ENCODE measurements around the gene PTBP2.

The PTBP2 gene

DNA sequence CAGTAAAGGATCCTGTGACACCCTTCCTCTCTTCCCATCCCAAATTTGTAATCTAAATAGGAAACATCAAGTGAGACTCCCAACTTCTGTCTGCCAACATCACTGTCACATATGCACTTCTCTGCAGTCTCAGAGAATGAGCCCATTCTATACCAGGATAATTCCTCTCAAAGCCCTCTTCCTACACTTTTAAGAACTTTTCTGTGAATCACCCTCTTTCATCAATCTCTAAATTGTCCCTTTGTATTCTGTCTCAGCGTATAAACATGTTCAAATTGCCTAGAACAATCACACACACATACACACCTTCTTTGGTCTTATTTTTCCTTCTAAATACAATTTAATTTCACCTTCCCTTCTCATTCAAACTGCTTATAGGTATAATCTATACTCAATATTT lies 111.8 kb downstream of the PTBP2 start:
- DNase-seq = no peak

DNA sequence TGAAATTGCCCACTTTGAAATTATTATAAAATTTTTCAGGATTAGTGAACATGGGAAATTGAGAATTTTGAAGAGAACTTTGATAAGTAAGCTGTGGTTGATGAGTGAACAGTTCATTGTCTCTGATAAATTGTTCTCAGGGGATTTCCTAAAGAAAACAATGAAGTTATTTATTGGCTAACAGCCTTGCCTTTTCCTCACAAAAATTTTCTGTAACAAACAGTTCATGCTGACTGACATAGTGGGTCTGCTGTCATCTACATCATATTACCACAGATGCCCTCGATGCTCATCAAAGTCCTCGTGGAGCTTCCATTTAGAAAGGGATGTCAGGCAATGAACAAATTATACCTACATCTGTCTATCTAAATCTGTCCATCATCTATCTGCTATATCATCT lies 113.4 kb downstream of the PTBP2 start:
- no peak for DNase-seq

DNA sequence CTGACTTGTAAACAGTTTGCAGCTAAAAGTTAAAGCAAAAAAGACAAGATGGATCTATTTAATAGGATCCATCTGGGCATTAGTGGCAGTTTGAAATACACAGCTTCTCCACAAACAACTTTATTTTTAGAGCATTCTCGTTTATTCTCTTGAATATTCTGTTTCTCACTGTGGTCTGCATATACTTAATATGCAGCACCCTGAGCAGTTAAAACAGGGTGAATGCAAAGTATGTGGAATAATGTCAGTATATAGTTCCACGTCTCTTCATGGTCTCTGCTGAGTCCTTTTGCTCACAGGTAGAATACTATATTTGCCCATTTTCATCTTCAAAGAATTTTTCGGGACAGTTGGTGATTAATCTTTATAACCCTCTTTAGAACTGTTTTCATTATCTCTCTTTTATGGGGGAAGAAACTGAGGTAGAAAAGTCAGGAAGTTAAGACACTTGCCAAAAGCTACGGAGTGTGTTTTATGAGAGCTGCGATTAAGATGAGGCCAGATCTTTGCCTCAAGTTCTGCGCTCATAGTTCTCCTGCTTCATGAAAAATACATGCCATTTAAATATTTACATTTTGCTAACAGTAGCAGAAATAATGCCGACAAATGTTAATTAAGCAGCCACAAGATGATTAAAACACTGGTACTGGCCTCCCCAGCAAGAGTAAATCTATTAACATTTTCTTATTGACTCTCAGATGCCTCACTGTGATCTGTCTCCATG lies 115.6 kb downstream of the PTBP2 start:
- DNase-seq = no peak

DNA sequence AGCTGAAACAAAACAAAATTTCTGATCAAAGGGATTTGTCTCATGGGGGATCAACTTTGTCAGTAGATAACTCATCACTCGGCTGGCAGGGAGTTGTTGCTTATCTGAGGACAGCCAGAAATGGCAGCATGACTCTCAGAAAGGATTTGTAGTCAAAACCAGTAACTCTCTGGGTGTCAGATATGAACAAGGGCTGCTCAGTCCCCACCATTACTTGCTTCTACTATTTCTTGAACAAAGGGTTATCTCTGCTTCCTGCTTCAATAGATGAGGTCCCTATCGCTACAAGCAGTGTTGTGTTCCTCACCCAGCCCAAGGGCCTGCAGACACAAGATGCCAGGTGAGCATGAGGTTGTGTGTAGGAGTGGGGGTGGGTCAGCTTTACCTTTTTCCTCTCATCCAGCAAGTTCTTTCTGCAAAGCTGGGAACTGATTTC lies 116.2 kb downstream of the PTBP2 start:
- DNase-seq = no peak

DNA sequence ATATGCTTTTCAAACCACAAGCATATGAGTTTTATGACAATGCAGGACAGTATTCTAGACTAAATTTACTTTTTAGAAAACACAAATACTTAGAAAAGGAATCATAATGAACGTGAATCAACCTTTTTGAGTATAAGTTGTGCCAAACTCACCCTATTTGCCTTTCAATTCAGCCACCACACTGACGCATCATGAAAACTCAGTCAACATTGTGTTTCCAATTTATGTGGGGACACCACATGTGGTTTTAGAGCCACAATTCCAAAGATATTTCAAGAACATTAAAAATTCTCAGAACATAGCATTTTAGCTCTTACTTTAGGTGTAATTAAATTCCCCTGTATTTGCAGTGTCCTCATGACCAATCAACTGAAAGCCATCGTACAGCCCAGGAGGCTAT lies 118.8 kb downstream of the PTBP2 start:
- DNase-seq = no peak

DNA sequence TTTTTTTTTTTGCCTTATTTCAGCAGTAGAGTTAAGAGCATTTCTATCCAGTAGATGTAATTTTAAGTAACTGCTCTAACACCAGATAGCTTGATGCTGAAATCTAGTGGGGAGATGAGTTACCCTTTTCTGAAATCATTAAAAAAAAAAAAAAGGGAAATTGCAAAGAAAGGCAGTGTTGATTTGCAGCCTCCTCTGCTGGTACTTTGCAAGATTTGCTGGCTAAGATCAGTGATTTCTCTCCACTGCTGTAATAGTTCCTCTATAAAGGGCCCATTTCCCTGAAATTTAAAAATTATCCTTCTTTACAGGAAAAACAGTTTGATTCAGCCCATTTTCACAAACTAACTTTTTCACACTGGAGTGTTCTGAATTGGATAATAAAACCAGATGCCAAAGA lies 120.6 kb downstream of the PTBP2 start:
- no peak for DNase-seq

DNA sequence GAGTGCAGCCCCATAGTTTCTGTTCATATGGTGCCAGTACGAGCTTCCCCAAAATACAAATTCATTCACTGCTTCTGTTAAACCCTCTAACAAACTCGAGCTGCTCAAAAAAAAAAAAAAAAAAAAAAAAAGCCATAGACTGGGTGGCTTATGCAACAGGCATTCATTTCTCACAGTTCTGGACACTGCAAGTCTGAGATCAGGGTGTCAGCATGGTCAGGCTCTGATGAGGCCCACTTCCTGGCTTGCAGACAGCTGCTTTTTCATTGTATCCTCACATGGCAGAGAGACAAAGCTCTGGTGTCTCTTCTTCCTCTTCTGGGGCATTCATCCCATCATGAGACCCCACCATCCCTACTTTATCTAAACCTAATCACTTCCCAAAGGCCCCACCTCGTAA lies 121.6 kb downstream of the PTBP2 start:
- DNase-seq = no peak

DNA sequence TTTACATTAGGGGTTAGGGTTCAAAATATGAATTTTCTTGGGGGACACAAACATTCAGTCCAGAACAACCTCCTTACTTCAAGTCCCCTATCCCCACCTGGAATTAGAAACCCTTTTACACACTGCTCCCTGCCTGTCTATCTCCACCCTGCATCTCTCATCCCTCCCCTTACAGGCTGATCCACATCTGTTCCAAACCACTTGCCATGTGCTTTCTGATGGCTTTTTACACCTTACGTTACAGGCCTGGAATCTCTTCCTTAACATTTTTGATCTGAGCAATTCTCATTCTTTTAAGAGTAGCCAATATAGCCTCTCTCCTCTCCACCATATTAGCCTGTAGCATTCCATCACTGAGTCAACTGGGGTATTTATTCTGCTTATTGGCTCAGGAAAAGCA lies 122.0 kb downstream of the PTBP2 start:
- no peak for DNase-seq

DNA sequence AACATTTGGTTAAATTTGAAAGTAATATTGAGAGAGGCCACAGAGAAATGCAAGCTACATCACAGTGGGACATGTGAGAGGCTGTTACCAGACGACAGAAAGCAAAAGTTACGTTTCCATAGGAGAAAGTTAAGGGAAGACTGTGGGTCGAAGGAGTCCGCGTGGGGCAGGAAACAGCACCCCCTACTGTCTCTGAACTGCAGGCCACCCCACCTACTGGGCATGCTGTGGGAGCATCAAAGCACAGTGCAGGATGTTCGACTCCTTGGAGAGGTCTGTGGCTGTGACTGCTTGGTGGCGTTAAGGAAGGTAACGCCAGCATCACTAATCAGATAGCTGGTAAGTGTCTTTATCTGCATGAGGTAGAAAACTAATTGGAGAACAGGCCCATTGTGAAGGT lies 123.9 kb downstream of the PTBP2 start:
- no peak for DNase-seq

DNA sequence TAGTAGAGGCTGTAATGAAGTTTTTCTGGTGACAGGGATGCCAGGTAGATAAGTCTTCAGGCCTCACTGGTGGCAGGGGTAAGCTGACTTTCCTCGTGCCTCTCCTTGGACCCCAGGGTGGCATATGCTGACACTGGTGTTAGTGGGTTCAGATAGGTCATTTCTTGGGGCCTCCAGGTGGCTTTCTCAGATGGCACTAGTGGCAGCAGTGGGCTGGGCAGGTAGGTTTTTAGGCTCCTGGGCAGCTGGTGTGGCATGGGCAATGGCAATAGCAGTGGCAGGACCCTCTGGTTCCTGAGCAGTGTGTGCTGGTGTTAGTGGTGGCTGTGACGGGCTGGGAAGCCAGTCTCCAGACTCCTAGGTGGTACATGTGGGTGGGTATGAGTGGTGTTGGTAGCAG lies 140.3 kb downstream of the PTBP2 start:
- DNase-seq = no peak

DNA sequence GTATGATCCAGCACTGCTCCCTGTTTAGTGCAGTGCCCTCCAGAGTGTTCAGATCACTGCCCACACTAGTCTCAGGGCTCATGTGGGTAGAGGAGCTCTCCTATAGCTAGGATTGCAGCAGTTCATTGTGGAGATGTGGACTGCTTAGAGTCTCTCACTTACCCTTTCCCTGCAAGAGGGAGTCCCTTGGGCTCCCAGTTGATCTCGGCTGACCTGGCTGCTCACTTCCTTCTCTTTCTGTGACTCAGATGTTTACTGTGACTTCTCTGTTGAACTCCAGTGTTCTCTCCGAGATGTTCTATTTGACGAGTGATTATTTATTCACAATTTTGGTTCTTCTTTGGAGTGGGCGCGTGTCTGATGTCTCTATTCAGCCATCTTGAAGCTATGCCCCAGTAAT lies 141.9 kb downstream of the PTBP2 start:
- no peak for DNase-seq
